GM12878 (cell line): ENCODE measurements around the gene UBE2L6. TPM values are rescaled to one million over a fixed set of nuclear protein-coding genes. Genes with fewer than 3 reads are reported as not detected.

ENCODE experiments used
- ATAC-seq: fragments of 200-7000 bp; cut with Tn5 transposase; 3 replicates; pipeline ENCODE4 v1.9.1; 2020; ENCODE audit warnings: mild to moderate bottlenecking, moderate library complexity
- BruUV-seq: library from RNA; stranded (reverse); fragments of 400-500 nt; replicated peaks from 2 replicates; lab custom pipeline; 2021; lab: Mats Ljungman, UMichigan
- CTCF ChIA-PET: fragments of 300-600 bp; sonication (Branson Sonifier 250); formaldehyde crosslinking; extraction: SDS; loops from one replicate; lab custom pipeline; 2021; ENCODE audit warnings: inconsistent platforms; lab: Yijun Ruan, JAX
- POLR2A ChIA-PET: fragments of 350-600 bp; formaldehyde crosslinking; extraction: SDS; loops from one replicate; lab custom pipeline; 2021; ENCODE audit warnings: inconsistent platforms; lab: Charles Lee
- RAD21 ChIA-PET: fragments of 300-600 bp; sonication (Branson Sonifier 250); formaldehyde crosslinking; loops from one replicate; lab custom pipeline; 2023; ENCODE audit warnings: antibody characterized with exemption; ENCODE audit not compliant: unreplicated experiment; lab: Charles Lee
- SMC1A ChIA-PET: fragments of 300-600 bp; sonication (Branson Sonifier 250); formaldehyde crosslinking; loops from one replicate; lab custom pipeline; 2023; ENCODE audit not compliant: unreplicated experiment, uncharacterized antibody; lab: Charles Lee
- DNase-seq: peaks from one replicate; pipeline ENCODE4 v3.0.0-alpha.2; 2011; ENCODE audit warnings: low read depth, low spot score
- FAIRE-seq: peaks from 3 replicates; lab custom pipeline; 2011; peaks lifted over from hg19 to GRCh38; lab: Jason Lieb, UNC
- H2AFZ ChIP-seq: 2 replicates; pipeline ENCODE4 v1.6.0; 2011; ENCODE audit warnings: low read depth, low read length, control low read depth; ENCODE audit not compliant: control insufficient read depth
- H3K27ac ChIP-seq: 2 replicates; pipeline ENCODE4 v1.5.1; 2011; ENCODE audit warnings: control low read depth; ENCODE audit not compliant: control insufficient read depth, insufficient read depth
- H3K27me3 ChIP-seq, 2 experiments: replicated peaks in 1 of 2; 2 replicates each; pipeline versions ENCODE4 v1.6.0 to v1.6.1; 2011; ENCODE audit warnings: low read length in 1 of 2; ENCODE audit not compliant: control insufficient read depth in 2 of 2, insufficient read depth in 2 of 2
- H3K36me3 ChIP-seq, 2 experiments: 2 replicates each; pipeline ENCODE4 v1.5.1; 2011; ENCODE audit warnings: low read length in 1 of 2; ENCODE audit not compliant: control insufficient read depth in 2 of 2, insufficient read depth in 2 of 2
- H3K4me1 ChIP-seq: 2 replicates; pipeline ENCODE4 v1.6.1; 2011; ENCODE audit warnings: mild to moderate bottlenecking, low read length, moderate library complexity, mixed read lengths; ENCODE audit not compliant: control insufficient read depth, insufficient read depth
- H3K4me2 ChIP-seq: 2 replicates; pipeline ENCODE4 v1.6.0; 2011; ENCODE audit warnings: control low read depth; ENCODE audit not compliant: control insufficient read depth, insufficient read depth
- H3K4me3 ChIP-seq: fragments of 200-600 bp; sonication (generic); 2 replicates; pipeline ENCODE4 v1.5.1; 2016
- H3K79me2 ChIP-seq: 2 replicates; pipeline ENCODE4 v1.6.0; 2011; ENCODE audit warnings: low read length; ENCODE audit not compliant: control insufficient read depth, insufficient read depth
- H3K9ac ChIP-seq: 2 replicates; pipeline ENCODE4 v1.8.0; 2011; ENCODE audit warnings: low read length, control low read depth, mixed read lengths; ENCODE audit not compliant: control insufficient read depth, insufficient read depth
- H3K9me3 ChIP-seq: replicated peaks from 3 replicates; pipeline ENCODE4 v1.5.1; 2011; ENCODE audit warnings: mild to moderate bottlenecking, low read length; ENCODE audit not compliant: control insufficient read depth, insufficient read depth
- H4K20me1 ChIP-seq: 2 replicates; pipeline ENCODE4 v1.6.0; 2011; ENCODE audit not compliant: control insufficient read depth, insufficient read depth
- HSF1 ChIP-seq: fragments of 150-350 bp; IDR thresholded peaks from 2 replicates; pipeline ENCODE4 v1.6.1; 2014; ENCODE audit warnings: mild to moderate bottlenecking, low read depth, low read length
- IRF3 ChIP-seq: fragments of 450-650 bp; IDR thresholded peaks from 2 replicates; pipeline ENCODE4 v1.6.1; 2014; ENCODE audit warnings: mild to moderate bottlenecking
- MEF2A ChIP-seq: IDR thresholded peaks from 2 replicates; pipeline ENCODE4 v1.6.1; 2011; ENCODE audit warnings: low read depth, mild to moderate bottlenecking, low read length, moderate library complexity; ENCODE audit not compliant: insufficient read depth
- NR2C2 ChIP-seq: IDR thresholded peaks from 2 replicates; pipeline ENCODE4 v1.6.1; 2011; ENCODE audit warnings: borderline replicate concordance, low read depth; ENCODE audit not compliant: control insufficient read depth, insufficient read length
- REST ChIP-seq: IDR thresholded peaks from 2 replicates; pipeline ENCODE4 v1.6.1; 2012; ENCODE audit warnings: mild to moderate bottlenecking, low read depth, low read length
- SPI1 ChIP-seq: IDR thresholded peaks from 2 replicates; pipeline ENCODE4 v1.6.1; 2011; ENCODE audit warnings: low read depth, mild to moderate bottlenecking, low read length, moderate library complexity, borderline replicate concordance; ENCODE audit not compliant: insufficient read depth
- SREBF2 ChIP-seq: IDR thresholded peaks from 2 replicates; pipeline ENCODE4 v1.6.1; 2012; ENCODE audit warnings: mild to moderate bottlenecking, low read length
- ZBTB40 ChIP-seq: fragments of 450-650 bp; IDR thresholded peaks from 2 replicates; pipeline ENCODE4 v1.6.1; 2016; ENCODE audit warnings: mild to moderate bottlenecking, moderate library complexity, borderline replicate concordance
- WGBS: methylation state at CpG from one replicate; pipeline ENCODE4 v1.1.6; 2016; ENCODE audit warnings: low lambda C conversion rate; ENCODE audit not compliant: insufficient replicate concordance, insufficient coverage; ENCODE audit errors: missing lambda C conversion rate; 5-methylcytosine and 5-hydroxymethylcytosine counted together
- in situ Hi-C: fragments of 300-500 bp; cut with MboI; formaldehyde crosslinking; loops from 9 replicates; pipeline ENCODE4 v1.14.3; 2018; ENCODE audit warnings: mixed read lengths
- intact Hi-C: fragments of 100-400 bp; cut with micrococcal nuclease; formaldehyde crosslinking; loops from one replicate; pipeline ENCODE4 v1.14.2; 2022; ENCODE audit not compliant: unreplicated experiment
- polyA plus RNA-seq, 11 experiments: library from polyadenylated mRNA; depleted of rRNA in 4 of 11; unstranded in 6 of 11; stranded (reverse) in 5 of 11; fragments of >200 nt; fragmentation: Nextera tagmentation in 4 of 11; fragmentation: Illumina TruSeq in 1 of 11; extraction: Ambion mirVana in 4 of 11; extraction: Trizol in 1 of 11; gene quantifications; 1 replicate in 1 of 11; 2 replicates in 10 of 11; pipeline versions ENCODE4 v1.2.1 to v1.2.3, GENCODE V29; 2011 to 2016; ENCODE audit warnings: inconsistent platforms in 2 of 11, missing spikeins in 2 of 11, low read depth in 1 of 11
- total RNA-seq, 4 experiments: library from RNA; depleted of rRNA in 3 of 4; stranded (reverse); fragments of >200 nt in 3 of 4; fragmentation: Illumina TruSeq in 1 of 4; extraction: Trizol in 1 of 4; gene quantifications; 2 replicates each; pipeline versions ENCODE4 v1.2.1 to v1.2.3, GENCODE V29; 2013 to 2021

Gene UBE2L6
- total and polyA plus RNA-seq, 10 of the 15 experiments (the other 5 are each of a cell fraction or from before 2014, with no cell fraction given), result 114 to 295 (median 173) TPM

- no peak overlapping the region for H3K27ac ChIP-seq
- 99% methylated on average over 4 of the region's 4 CpGs for WGBS
- no peak overlapping the region for H3K4me3 ChIP-seq
- TF ChIP-seq HSF1 (no peak), SPI1 (no peak), SREBF2 (no peak), REST (no peak), IRF3 (no peak), ZBTB40 (no peak), NR2C2 (no peak), MEF2A (no peak)
- TF ChIP-seq, all 136 proteins: peak for 0
- H3K4me1 ChIP-seq, result no peaks in the 10 kb centered on the region
- intact Hi-C loops (no loop called here), in situ Hi-C loops (no loop called here)
- H4K20me1 ChIP-seq, result peaks cover 3% of the 10 kb centered on the region; the same call in 1 of the 2 replicates
- no peaks in the 10 kb centered on the region for H3K79me2 ChIP-seq
- FAIRE-seq, result no peak
- BruUV-seq, result no TSS peak
- no peak overlapping the region for H2AFZ ChIP-seq
- H3K27me3 ChIP-seq, result no peaks in the 10 kb centered on the region
- no peak overlapping the region for H3K9ac ChIP-seq
- ChIA-PET SMC1A (interaction anchor here (0.8 to 1.2 kb wide), 3 partner anchors 9 to 162 kb away, joined by 3 to 4 read pairs (median 3); no protein-coding TSS in a partner anchor), RAD21 (interaction anchor here (1.8 kb wide), 1 partner anchor 8 kb away, joined by 5 read pairs; no protein-coding TSS in a partner anchor), POLR2A (no interaction called here), CTCF (interaction anchor here (0.9 to 2.1 kb wide), 7 partner anchors 8 to 45 kb away, joined by 3 to 16 read pairs (median 6); no protein-coding TSS in a partner anchor)
- H3K4me2 ChIP-seq, result no peak overlapping the region
- ATAC-seq, result no peak
- H3K36me3 ChIP-seq, result peaks cover 3% of the 10 kb centered on the region in 2 experiments; a peak in 3 of 4 replicates
- H3K9me3 ChIP-seq, result no peaks in the 10 kb centered on the region
- DNase-seq, result no peak
Observed at GRCh38 chr11:57501953-57502352, 65.5 kb downstream of the UBE2L6 start.
